VCaP (cell line): Measurements from ENCODE around the gene HERPUD2.
"Not testable (repeated sequence)": the region's sequence is repeated elsewhere in the genome, so short reads cannot be mapped to it uniquely, and the experiment has no call there.

Source experiments
- H3K27ac ChIP-seq: fragments of 450-650 bp; 2 replicates; pipeline ENCODE4 v1.5.1; 2017
- CTCF ChIP-seq: fragments of 450-650 bp; conservative IDR thresholded peaks from 2 replicates; pipeline ENCODE4 v1.5.1; 2017; ENCODE audit warnings: mild to moderate bottlenecking, moderate library complexity

HERPUD2 gene

GRCh38 chr7:35700865-35701264 is 5.9 kb upstream of the HERPUD2 start:
- no peak overlapping the region; the same call in 1 of the 2 replicates for H3K27ac ChIP-seq
- TF ChIP-seq CTCF, result no peak

GRCh38 chr7:35700333-35700732 is 5.4 kb upstream of the HERPUD2 start:
- H3K27ac ChIP-seq, result no peak overlapping the region; the same call in 1 of the 2 replicates
- no peak for TF ChIP-seq CTCF

GRCh38 chr7:35699796-35700305 is 4.9 kb upstream of the HERPUD2 start:
- TF ChIP-seq CTCF, result no peak
- no peak overlapping the region for H3K27ac ChIP-seq

- H3K27ac ChIP-seq, result not testable (repeated sequence)
Observed at GRCh38 chr7:35698382-35698781, 3.4 kb upstream of the HERPUD2 start.

GRCh38 chr7:35697414-35698175 is 2.7 kb upstream of the HERPUD2 start:
- H3K27ac ChIP-seq, result no peak overlapping the region
- TF ChIP-seq CTCF, result no peak

GRCh38 chr7:35695987-35696386 is 1.1 kb upstream of the HERPUD2 start:
- H3K27ac ChIP-seq, result no peak overlapping the region
- TF ChIP-seq CTCF, result no peak

GRCh38 chr7:35695473-35695850 is 527 bp upstream of the HERPUD2 start:
- peak overlapping the region; percentile 89 for H3K27ac ChIP-seq
- no peak for TF ChIP-seq CTCF

- no peak for TF ChIP-seq CTCF
- peak overlapping the region; percentile 89 for H3K27ac ChIP-seq
Observed at GRCh38 chr7:35694161-35694783, 663 bp downstream of the HERPUD2 start.
